K562 (cell line): ENCODE measurements around the gene NRSN2. TPM values are rescaled to one million over a fixed set of nuclear protein-coding genes. Genes with fewer than 3 reads are reported as not detected.

Experiments
- CTCFL ChIP-seq: IDR thresholded peaks from 2 replicates; pipeline ENCODE4 v1.6.1; 2011; ENCODE audit warnings: borderline replicate concordance, low read depth, mild to moderate bottlenecking, moderate library complexity, low read length; ENCODE audit not compliant: insufficient read depth, poor library complexity, severe bottlenecking
- HIVEP1 ChIP-seq: fragments of 250-450 bp; sonication (Bioruptor Pico); IDR thresholded peaks from 2 replicates; pipeline ENCODE4 v1.4.0; 2020; ENCODE audit warnings: mild to moderate bottlenecking
- MCM2 ChIP-seq: fragments of 450-650 bp; IDR thresholded peaks from 2 replicates; pipeline ENCODE4 v1.6.1; 2017; ENCODE audit warnings: low read depth, mild to moderate bottlenecking
- PYGO2 ChIP-seq: fragments of 450-650 bp; IDR thresholded peaks from 2 replicates; pipeline ENCODE4 v1.6.1; 2016; ENCODE audit warnings: mild to moderate bottlenecking, missing genetic modification characterization, moderate library complexity, missing compliant biosample characterization
- RCOR1 ChIP-seq, 2 experiments: IDR thresholded peaks; 2 replicates each; pipeline ENCODE4 v1.6.1; 2012; ENCODE audit warnings: low read depth in 2 of 2, low read length in 2 of 2, borderline replicate concordance in 1 of 2, improper control_type of control experiment in 1 of 2
- RFX1 ChIP-seq: fragments of 450-650 bp; IDR thresholded peaks from 2 replicates; pipeline ENCODE4 v1.6.1; 2016; ENCODE audit warnings: mild to moderate bottlenecking, moderate library complexity
- SAFB2 ChIP-seq: fragments of 200-400 bp; formaldehyde crosslinking; IDR thresholded peaks from 2 replicates; pipeline ENCODE4 v1.6.1; 2018; ENCODE audit warnings: borderline replicate concordance, low read length, low read depth, moderate library complexity; ENCODE audit not compliant: severe bottlenecking
- SMARCA5 ChIP-seq: fragments of 450-650 bp; IDR thresholded peaks from 2 replicates; pipeline ENCODE4 v1.6.1; 2016
- ZBED1 ChIP-seq: IDR thresholded peaks from 2 replicates; pipeline ENCODE4 v1.6.1; 2014
- ZBTB40 ChIP-seq, 2 experiments: fragments of 450-650 bp in 1 of 2; sonication (generic) in 1 of 2; formaldehyde crosslinking in 1 of 2; IDR thresholded peaks; 2 replicates each; pipeline versions ENCODE4 v1.7.1 to v1.9.0; 2016 to 2022; ENCODE audit warnings: inconsistent platforms in 1 of 2, mild to moderate bottlenecking in 1 of 2, missing genetic modification reagents in 1 of 2
- ZNF324 ChIP-seq: fragments of 250-450 bp; sonication (Bioruptor Pico); IDR thresholded peaks from 2 replicates; pipeline ENCODE4 v1.4.0; 2020; ENCODE audit warnings: mild to moderate bottlenecking
- ZNF408 ChIP-seq: fragments of 250-450 bp; sonication (Bioruptor Pico); IDR thresholded peaks from 2 replicates; pipeline ENCODE4 v1.4.0; 2020; ENCODE audit warnings: low read depth, mild to moderate bottlenecking, moderate library complexity
- ZNF444 ChIP-seq: fragments of 250-450 bp; sonication (Bioruptor Pico); IDR thresholded peaks from 2 replicates; pipeline ENCODE4 v1.4.0; 2020; ENCODE audit warnings: mild to moderate bottlenecking, moderate library complexity
- polyA plus RNA-seq, 8 experiments: library from polyadenylated mRNA; depleted of rRNA in 4 of 8; stranded (reverse) in 5 of 8; unstranded in 3 of 8; fragments of >200 nt; fragmentation: Nextera tagmentation in 2 of 8; fragmentation: Illumina TruSeq in 1 of 8; extraction: Ambion mirVana in 2 of 8; extraction: Trizol in 1 of 8; gene quantifications; 2 replicates each; pipeline versions ENCODE4 v1.2.1 to v1.2.3, GENCODE V29; 2011 to 2014; ENCODE audit warnings: inconsistent platforms in 1 of 8, missing spikeins in 1 of 8
- total RNA-seq, 7 experiments: library from RNA; depleted of rRNA in 6 of 7; stranded (reverse); fragments of >200 nt in 6 of 7; fragmentation: Illumina TruSeq in 2 of 7; extraction: Trizol in 2 of 7; gene quantifications; 2 replicates each; pipeline versions ENCODE4 v1.2.1 to v1.2.3, GENCODE V29; 2011 to 2021; ENCODE audit warnings: low replicate concordance in 1 of 7
- TF ChIP-seq, protein P1 (sequence below): fragments of 450-650 bp; IDR thresholded peaks from 2 replicates; pipeline ENCODE4 v1.6.1; 2016; ENCODE audit warnings: mild to moderate bottlenecking

NRSN2 gene
- total and polyA plus RNA-seq, 9 of the 15 experiments (the other 6 are each of a cell fraction or from before 2014, with no cell fraction given) = 7.5 to 29.7 (median 11.1) TPM

DNA sequence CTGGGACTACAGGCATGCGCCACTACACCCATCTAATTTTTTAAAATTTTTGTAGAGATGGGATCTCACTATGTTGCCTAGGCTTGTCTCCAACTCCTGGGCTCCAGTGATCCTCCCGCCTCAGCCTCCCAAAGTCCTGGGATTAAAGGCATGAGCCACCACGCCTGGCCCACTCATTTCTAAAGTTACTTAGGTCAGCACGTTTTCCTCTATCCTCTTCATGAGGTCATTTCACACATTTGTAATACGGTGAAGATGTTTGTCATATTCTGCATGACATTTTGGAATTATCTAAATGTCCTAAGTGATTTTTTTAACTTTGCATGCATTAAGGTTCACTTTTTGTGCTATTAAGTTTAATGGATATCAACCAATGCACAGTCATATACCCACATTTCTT is 33.5 kb upstream of the NRSN2 start (continued):
- no peak for TF ChIP-seq RFX1
- TF ChIP-seq PYGO2 (tag) = no peak
- no peak for TF ChIP-seq ZNF324 (CRISPR knock-in tag)
- no peak for TF ChIP-seq ZBED1
- TF ChIP-seq ZNF408 (CRISPR knock-in tag) = no peak
- TF ChIP-seq CTCFL = no peak
- no peak for TF ChIP-seq MCM2
- no peak for TF ChIP-seq ZNF444
- no peak for TF ChIP-seq HIVEP1
- TF ChIP-seq, protein P1, sequence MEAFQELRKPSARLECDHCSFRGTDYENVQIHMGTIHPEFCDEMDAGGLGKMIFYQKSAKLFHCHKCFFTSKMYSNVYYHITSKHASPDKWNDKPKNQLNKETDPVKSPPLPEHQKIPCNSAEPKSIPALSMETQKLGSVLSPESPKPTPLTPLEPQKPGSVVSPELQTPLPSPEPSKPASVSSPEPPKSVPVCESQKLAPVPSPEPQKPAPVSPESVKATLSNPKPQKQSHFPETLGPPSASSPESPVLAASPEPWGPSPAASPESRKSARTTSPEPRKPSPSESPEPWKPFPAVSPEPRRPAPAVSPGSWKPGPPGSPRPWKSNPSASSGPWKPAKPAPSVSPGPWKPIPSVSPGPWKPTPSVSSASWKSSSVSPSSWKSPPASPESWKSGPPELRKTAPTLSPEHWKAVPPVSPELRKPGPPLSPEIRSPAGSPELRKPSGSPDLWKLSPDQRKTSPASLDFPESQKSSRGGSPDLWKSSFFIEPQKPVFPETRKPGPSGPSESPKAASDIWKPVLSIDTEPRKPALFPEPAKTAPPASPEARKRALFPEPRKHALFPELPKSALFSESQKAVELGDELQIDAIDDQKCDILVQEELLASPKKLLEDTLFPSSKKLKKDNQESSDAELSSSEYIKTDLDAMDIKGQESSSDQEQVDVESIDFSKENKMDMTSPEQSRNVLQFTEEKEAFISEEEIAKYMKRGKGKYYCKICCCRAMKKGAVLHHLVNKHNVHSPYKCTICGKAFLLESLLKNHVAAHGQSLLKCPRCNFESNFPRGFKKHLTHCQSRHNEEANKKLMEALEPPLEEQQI = no peak
- TF ChIP-seq RCOR1 (IDR thresholded peaks at IDR 0.05; ENCODE audit: borderline replicate concordance in 1 of 2, low read depth in 2 of 2, low read length in 2 of 2) = no peak
- no peak for TF ChIP-seq SAFB2
- no peak for TF ChIP-seq ZBTB40 (IDR thresholded peaks at IDR 0.05)
- TF ChIP-seq ZBTB40 (CRISPR knock-in tag; IDR thresholded peaks at IDR 0.05) = no peak
- no peak for TF ChIP-seq SMARCA5
